Activated T-cell treated with anti-CD3 and anti-CD28 coated beads, Interleukin-2, amount 50 U/mL, for 4 hours (primary cell): ENCODE data around the gene STARD3. TPM values are rescaled to one million over a fixed set of nuclear protein-coding genes. Genes with fewer than 3 reads are reported as not detected.

Experiments used
- ATAC-seq, 2 donors: fragments of 200-7000 bp; cut with Tn5 transposase; one replicate each; pipeline ENCODE4 v1.10.0; 2021
- DNase-seq: peaks from one replicate; pipeline ENCODE4 v3.0.0-alpha.2; 2020
- H3K27me3 Mint-ChIP-seq: one replicate; pipeline ENCODE4 v1.8.0; 2021; ENCODE audit warnings: low read depth, mixed read lengths
- H3K36me3 Mint-ChIP-seq: one replicate; pipeline ENCODE4 v1.8.0; 2022; ENCODE audit warnings: mixed read lengths; ENCODE audit not compliant: insufficient read depth
- H3K4me1 Mint-ChIP-seq: one replicate; pipeline ENCODE4 v1.8.0; 2021; ENCODE audit warnings: low read depth, mixed read lengths
- H3K4me3 Mint-ChIP-seq: one replicate; pipeline ENCODE4 v1.8.0; 2021; ENCODE audit warnings: mild to moderate bottlenecking, moderate library complexity, mixed read lengths
- H3K9me3 Mint-ChIP-seq: one replicate; pipeline ENCODE4 v1.8.0; 2021; ENCODE audit warnings: mixed read lengths
- total RNA-seq, 3 donors: library from RNA; stranded (reverse); gene quantifications; one replicate each; pipeline ENCODE4 v1.2.1, GENCODE V29; 2021

STARD3 gene
- total RNA-seq, 3 donors from 2014 or later = 66.0 to 67.1 (median 66.4) TPM

DNA sequence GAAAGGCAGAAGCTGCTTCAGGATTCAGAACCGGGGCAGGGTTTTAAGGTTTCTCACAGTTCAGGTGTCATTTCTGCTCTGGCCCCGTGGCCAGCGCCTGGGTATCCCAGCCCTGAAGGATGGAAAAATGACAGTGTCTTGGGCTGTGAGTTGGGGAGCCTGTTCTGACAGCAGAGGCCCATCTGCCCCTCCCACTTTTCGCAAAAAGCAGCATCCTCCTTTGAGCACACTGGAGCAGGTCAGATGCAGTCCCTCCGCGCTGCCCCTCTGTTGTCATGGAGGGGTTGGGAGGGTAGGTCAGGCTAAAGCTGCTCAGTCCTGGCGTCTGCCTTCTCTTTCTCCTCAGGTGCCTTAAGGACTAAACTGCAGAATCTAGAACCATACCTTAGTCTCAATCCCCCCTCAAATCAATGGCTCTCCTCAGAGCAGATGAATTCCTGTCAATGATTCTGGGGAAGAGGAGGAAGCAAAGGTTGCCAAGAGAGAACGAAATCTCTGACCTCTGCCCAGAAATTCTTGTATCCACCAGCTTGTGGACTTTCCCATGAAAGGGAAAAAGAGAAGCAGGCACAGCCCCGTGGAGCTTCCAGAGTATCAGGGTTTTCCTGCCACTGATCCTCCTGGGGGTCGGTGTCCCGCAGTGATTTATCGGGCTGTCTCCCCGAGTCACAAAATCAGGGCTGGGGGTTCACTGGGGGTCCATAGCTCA, 36.5 kb upstream of the STARD3 start:
- H3K36me3 Mint-ChIP-seq = no peaks in the 10 kb centered on the region
- no peak overlapping the region for H3K4me3 Mint-ChIP-seq
- DNase-seq (no peak), ATAC-seq (no peak)
- H3K27me3 Mint-ChIP-seq = peaks cover 84% of the 10 kb centered on the region
- no peaks in the 10 kb centered on the region for H3K9me3 Mint-ChIP-seq
- H3K4me1 Mint-ChIP-seq = peaks cover 32% of the 10 kb centered on the region

DNA sequence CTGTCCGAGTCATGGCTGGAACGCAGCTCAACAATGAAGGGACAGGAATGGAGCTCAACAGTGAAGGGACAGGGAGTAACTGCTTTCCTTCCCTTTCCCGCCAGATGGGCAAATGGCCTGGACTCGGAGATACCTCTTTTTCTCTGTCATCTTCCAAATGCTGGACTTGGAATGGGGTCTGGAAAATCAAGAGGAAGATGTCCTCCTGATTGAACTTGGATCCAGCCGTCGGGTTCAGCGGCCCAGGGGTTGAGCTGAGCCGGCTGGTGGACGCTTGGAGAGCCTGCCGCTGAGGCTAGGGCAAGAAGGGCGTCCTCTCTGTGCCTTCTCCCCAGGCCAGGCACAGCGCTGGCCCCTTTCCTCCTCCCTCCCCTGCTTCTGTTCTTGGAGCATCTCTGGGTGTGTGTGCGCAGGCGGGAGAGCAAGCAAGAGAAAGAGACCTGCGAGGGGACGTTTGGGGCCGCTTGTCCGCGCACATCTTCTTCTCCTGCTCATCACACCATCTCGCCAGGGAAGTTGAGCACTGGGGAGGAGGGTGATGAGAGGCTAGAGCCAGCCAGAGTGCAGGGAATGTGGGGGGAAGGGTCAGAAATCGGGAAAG, 35.8 kb upstream of the STARD3 start:
- Mint-ChIP-seq H3K36me3 (no peaks in the 10 kb centered on the region), H3K4me3 (no peak overlapping the region), H3K9me3 (no peaks in the 10 kb centered on the region), H3K27me3 (peaks cover 82% of the 10 kb centered on the region), H3K4me1 (peaks cover 33% of the 10 kb centered on the region)
- DNase-seq (no peak), ATAC-seq (no peak)

DNA sequence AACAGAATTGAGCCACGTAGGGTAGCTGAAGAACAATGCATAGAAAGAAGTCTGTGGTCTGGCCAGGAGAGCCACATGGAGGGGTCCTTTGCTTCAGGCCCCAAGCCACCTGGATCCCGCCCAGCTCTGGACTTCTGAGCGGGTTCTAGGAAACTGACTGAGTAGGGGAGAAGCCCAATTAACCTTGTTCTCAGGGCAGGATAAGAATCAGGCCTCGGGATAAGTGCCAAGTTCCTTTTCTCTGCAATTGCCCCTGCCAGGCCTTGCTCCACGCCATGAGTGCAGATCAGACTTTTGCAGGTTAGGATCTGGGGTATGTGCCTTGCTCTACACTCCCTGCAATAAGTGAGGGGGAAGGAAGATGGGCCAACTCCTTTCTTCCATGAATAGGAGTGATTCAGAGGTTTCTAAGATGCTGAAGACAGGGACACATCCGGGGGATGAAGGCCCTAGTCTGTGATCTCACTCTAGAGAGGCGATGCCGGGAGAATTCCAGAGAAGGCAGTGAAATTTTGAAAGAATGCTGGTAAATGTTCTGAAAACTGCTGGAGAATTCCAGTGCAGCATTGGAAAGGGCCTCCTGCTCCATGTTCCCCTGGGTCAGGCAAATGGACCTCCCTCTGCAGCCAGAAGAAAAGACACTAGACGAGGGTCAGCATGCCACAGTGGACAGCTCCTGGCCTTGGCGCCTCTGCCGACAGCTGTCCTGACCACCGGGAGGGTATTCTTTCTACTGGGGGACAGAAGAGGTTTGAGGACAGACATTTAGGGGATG, 35.0 kb upstream of the STARD3 start:
- DNase-seq (no peak), ATAC-seq (no peak)
- Mint-ChIP-seq H3K36me3 (no peaks in the 10 kb centered on the region), H3K4me1 (peaks cover 32% of the 10 kb centered on the region), H3K9me3 (no peaks in the 10 kb centered on the region), H3K4me3 (no peak overlapping the region), H3K27me3 (peaks cover 77% of the 10 kb centered on the region)

DNA sequence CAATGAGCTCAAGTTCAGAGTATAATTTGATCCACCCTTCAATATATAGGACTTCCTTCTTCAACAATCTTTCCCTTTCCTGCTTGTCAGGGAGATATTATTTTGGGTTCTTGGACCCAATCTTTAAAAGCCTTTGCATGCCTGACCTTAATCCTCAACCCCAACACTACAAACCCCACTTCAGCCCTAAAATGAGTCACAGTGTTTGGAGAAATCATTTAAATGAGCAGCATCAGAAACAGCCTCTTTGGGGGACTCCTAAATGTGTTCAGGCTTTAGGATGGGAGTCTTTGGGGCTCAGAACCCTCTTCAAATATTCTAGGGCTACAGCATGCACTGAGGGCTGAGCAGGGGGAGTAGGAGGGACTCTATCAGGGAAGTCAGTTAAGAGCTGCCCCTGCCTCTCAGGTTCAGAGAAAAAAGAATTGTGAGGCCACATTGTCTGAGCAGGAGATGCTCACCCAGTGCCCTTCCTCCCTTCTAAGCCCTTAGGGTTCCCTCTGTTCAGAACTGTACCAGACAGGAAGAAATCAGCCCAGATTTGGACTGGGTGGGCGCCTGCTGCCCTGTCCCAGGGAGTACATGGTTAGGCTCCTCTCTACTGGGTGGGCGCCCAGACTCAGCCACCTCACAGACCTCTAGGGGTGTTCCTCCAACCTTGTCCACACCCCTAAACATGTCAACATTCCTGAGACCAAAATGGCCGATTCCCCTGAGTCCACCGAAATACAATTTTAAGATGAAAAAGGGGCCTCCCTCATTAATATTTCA, 34.2 kb upstream of the STARD3 start:
- Mint-ChIP-seq H3K27me3 (peaks cover 78% of the 10 kb centered on the region), H3K9me3 (no peaks in the 10 kb centered on the region), H3K36me3 (no peaks in the 10 kb centered on the region), H3K4me3 (no peak overlapping the region), H3K4me1 (peaks cover 33% of the 10 kb centered on the region)
- ATAC-seq = no peak
- DNase-seq = no peak

DNA sequence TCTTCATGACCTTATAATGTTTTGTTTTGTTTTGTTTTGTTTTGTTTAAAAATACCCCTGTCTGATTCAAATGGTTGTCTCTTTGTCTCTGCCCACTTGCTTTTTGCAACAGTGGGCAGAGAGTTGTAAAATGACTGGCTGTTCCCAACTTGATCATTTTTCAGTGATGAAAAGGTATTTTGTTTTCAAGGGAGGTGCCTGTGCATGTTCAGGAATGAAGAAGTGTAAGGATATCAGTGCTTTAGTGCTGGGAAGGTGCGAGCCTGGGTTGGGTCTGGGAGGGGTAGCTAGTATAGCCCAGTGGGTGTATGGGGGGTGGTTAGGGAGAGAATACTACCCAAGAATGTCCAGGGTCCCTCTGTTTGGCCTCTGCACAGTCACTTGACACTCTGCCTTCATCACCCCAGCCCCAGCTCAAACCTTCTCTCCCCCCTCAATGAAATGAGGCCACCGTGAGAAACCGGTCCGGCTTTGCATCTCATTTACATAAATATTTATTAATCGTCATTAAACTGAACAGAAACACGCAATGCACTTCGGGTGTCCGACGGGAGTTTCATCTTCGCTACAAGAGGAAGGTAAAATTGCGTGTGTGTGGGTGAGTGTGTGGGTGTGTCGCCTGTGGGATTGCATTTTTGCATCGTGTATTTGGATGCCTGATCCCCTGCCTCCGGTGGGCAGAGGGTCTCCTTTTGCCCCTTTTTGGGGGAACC, 33.5 kb upstream of the STARD3 start:
- Mint-ChIP-seq H3K36me3 (no peaks in the 10 kb centered on the region), H3K27me3 (peaks cover 73% of the 10 kb centered on the region), H3K4me3 (no peak overlapping the region), H3K4me1 (peaks cover 28% of the 10 kb centered on the region), H3K9me3 (no peaks in the 10 kb centered on the region)
- DNase-seq = no peak
- ATAC-seq = no peak

DNA sequence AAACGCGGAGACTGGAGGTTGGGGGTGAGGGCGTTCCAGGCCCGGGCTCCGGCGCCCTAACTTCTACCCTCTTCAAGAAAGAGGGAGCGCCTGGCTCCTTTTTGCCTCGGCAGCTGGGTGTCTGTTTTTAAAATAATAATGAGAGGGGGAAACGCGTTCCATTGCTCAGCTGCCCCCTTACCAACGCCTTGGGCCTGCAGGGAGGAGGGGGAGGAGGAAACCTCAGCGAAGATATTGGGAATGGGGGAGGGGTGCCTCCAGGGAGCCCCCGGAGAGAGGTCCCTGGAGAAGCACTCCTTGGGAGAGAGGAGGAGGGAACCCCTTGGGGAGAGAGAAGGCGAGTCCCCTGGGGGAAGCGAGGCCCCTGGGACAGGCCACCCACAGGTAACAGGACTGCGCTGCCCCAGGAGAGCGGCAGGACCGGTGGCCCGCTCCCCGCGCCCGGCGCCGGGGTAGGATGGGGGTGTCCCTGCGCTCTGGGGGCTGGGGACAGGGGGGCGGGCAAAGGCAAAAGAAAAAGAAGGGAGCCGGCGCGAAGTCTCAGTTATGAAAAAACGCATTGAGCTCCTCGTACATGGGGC, 31.9 kb upstream of the STARD3 start:
- ATAC-seq = peak; percentile 4 to 5
- Mint-ChIP-seq H3K36me3 (no peaks in the 10 kb centered on the region), H3K27me3 (peaks cover 76% of the 10 kb centered on the region), H3K4me3 (peak overlapping the region; percentile 62), H3K4me1 (peaks cover 22% of the 10 kb centered on the region), H3K9me3 (no peaks in the 10 kb centered on the region)
- DNase-seq = no peak

DNA sequence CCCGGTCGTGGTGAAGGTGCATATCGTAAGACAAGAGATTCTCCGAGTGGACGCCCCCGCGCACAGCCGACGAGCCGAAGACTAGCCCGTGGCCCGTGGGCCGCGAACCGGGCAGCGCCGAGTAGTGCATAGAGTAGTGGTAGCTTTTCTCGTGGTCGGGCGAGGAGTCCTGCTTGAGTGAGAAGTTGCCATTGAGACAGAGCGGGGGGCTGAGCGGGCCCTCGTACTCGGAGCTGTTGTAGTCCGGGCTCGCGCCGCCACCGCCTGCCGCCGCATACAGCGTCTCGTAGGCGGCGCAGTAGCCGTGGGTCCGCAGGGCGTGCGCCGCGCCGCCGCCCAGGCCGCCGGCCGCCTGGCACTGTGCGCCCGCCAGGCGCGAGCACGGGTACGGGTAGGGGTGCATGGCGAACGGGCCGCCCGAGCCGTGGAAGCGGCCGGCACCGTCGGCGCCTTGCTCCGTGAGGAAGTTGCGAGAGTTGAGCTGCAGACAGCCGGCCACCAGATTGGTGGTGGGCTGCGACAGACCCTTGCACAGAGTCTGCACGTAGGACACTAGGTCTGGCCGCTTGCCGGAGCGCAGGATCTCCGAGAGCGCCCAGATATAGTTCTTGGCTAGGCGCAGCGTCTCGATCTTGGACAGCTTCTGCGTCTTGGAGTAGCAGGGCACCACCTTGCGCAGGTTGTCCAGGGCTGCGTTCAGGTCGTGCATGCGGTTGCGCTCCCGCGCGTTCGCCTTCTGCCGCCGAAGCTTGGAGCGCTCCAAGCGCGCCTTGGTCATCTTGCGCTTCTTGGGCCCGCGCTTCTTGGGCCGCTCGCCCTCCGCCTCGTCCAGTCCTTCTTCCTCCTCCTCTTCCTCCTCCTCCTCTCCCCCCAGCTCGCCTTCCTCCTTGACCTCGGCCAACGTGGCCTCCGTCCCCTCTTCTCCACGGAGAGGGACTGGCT, 31.2 kb upstream of the STARD3 start:
- DNase-seq = no peak
- Mint-ChIP-seq H3K4me1 (peaks cover 21% of the 10 kb centered on the region), H3K9me3 (no peaks in the 10 kb centered on the region), H3K4me3 (peak overlapping the region; percentile 62), H3K27me3 (peaks cover 70% of the 10 kb centered on the region), H3K36me3 (no peaks in the 10 kb centered on the region)
- peak; percentile 37 to 55 for ATAC-seq

DNA sequence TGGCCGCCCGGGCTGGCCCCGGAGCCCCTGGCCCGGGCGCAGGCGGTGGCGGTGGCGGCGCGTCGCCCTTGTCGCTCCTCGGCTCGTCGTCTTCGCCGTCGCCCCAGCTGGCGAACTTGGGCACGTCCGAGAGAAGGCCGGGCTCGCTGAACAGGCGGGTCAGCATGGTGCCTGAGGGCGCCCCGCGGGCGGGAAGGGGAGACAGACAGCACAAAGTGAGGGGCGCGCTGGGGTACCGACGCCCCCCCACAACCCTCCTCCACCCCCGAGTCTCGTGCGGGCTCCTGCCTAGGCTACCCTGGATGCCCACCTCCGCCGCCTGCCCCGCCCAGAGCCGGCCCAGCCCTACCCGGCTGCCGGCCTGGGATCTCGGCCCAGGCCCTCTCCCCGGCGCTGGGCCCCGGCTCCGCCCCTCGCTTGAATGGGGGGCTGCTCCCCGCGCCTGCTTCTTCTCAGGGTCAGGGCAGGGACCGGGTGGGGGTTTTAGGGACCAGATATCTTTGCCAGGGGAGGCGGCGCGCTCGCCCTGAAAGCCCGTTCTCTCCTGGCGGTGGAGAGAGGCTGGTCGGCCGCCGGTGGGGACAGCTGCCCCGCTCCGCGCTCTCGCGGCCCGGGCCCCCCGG, 30.4 kb upstream of the STARD3 start:
- Mint-ChIP-seq H3K9me3 (no peaks in the 10 kb centered on the region), H3K36me3 (no peaks in the 10 kb centered on the region), H3K4me3 (no peak overlapping the region), H3K27me3 (peaks cover 66% of the 10 kb centered on the region), H3K4me1 (peaks cover 21% of the 10 kb centered on the region)
- no peak for DNase-seq
- peak; percentile 31 to 36 for ATAC-seq

DNA sequence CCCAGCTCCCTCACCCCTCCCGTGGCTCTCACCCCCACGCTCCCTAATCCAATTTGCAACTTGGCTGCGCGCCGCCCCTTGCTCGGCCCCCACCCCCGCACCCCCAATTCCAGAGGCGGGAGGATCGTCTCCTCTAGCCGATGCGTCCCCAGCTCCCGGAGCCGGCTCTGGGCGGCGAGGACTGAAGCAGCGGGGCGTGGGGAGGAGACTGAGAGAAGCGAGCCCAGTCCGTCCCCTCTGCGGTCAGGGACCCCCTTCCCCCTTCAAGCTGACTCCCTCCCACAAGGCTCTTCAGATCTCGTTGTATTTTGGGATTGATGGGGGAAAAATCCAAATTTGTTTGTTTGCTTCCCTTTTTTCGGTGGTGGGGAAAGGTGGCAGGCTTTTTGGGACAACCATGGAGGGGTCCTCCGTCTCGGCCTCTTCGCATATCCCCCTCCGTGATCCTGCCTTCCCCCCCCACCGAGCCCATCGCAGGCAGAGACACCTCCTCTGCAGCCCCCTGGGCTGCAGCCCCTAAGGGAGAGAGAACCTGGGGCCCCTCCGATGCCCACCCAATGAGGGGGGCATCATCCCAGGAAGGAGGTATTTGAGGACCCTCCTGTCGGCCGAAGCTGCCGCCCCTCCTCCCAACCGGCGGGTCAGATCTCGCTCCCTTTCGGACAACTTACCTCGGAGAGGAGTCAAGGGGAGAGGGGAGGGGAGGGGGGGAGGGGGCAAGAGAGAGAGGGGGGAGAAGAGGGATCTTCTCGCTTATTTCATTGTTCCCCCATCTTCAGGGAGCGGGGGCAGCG, 29.7 kb upstream of the STARD3 start:
- ATAC-seq = no peak
- Mint-ChIP-seq H3K36me3 (no peaks in the 10 kb centered on the region), H3K27me3 (peaks cover 60% of the 10 kb centered on the region), H3K4me1 (peaks cover 21% of the 10 kb centered on the region), H3K9me3 (no peaks in the 10 kb centered on the region), H3K4me3 (no peak overlapping the region)
- DNase-seq = no peak

DNA sequence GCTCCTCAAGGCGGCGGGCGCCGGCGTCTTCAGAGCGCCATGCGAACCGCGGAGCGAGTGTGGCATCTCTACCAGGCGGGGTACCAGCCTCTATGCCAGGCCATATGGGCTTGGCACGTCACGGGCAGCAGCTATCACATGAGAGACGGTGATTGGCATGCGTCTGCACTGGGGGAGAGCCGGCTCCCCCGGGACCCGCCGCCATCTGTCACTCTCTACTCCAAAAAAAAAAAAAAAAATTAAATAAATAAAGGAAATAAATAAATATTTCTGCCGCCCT, 29.2 kb upstream of the STARD3 start, which contains the start of gene NEUROD2:
Gene NEUROD2 (minus strand): TSS at position 70 of the 280 bp plus-strand sequence. CDS start 1,321 bp downstream, outside the sequence.
- H3K9me3 Mint-ChIP-seq = no peaks in the 10 kb centered on the region

DNA sequence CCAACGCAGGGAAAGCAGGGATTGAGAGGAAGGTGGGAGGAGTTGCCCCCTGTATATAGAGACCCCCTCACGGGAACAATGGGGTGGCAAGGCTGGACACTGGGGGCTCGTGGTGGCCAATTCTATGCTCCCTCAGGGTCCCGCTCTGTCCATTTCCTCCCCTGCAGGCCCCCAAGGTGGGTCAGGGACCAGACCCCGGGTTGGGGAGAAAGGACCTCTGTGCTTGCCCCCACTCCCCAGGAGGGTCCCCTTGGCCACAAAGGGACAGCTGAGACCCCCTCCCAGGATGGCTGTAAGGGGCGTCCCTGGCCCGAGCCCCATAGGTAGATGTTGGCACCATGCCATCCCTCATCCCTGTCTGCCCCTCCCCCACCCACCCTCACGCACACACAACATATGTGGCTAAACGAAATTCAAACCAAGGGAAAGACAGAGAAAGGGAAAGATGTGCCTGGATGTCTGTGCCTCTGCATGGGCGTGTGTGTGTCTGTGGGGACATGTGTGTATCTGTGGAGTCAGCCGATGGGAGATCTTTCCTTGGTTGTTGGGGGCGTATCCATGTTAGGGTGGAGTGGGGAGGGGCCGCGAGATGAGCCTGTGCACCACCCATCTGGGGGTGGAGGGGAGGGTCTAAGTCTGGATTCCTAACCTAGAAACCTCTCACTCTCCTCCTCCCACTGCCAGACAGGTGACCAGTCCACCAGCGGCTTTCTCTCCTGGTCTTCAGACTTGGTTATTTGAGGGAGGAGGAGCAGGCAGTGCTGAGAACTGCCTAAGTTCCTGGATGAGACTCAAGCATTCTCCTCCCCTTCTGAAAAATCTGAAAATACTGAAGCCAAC, 28.6 kb upstream of the STARD3 start:
- DNase-seq = no peak
- Mint-ChIP-seq H3K9me3 (no peaks in the 10 kb centered on the region), H3K36me3 (no peaks in the 10 kb centered on the region), H3K4me3 (no peak overlapping the region), H3K4me1 (peaks cover 16% of the 10 kb centered on the region), H3K27me3 (peaks cover 55% of the 10 kb centered on the region)
- no peak for ATAC-seq

More for the DNA sequence above, 29.2 kb upstream of the STARD3 start, which contains the start of gene NEUROD2:
- Mint-ChIP-seq H3K36me3 (no peaks in the 10 kb centered on the region), H3K4me3 (no peak within 1 kb of the TSS), H3K27me3 (peaks cover 56% of the 10 kb centered on the region), H3K4me1 (peaks cover 19% of the 10 kb centered on the region)
- DNase-seq (no peak), ATAC-seq (no peak)
